ENCODE data around the gene LOXL4.

LOXL4 gene

GRCh38 chr10:98262571-98262970 lies 5.4 kb downstream of the LOXL4 start:
- DNase-seq, result no peak

- DNase-seq, result no peak
Observed at GRCh38 chr10:98261436-98262277, 6.3 kb downstream of the LOXL4 start.

GRCh38 chr10:98260752-98261151 lies 7.2 kb downstream of the LOXL4 start:
- DNase-seq, result no peak

GRCh38 chr10:98260350-98260749 lies 7.6 kb downstream of the LOXL4 start:
- DNase-seq, result no peak

- DNase-seq, result no peak
Observed at GRCh38 chr10:98259606-98260315, 8.2 kb downstream of the LOXL4 start.

GRCh38 chr10:98258683-98259454 lies 9.1 kb downstream of the LOXL4 start:
- no peak for DNase-seq

GRCh38 chr10:98257961-98258360 lies 10.0 kb downstream of the LOXL4 start:
- no peak for DNase-seq

- DNase-seq, result no peak
Observed at GRCh38 chr10:98257198-98257597, 10.8 kb downstream of the LOXL4 start.

- no peak for DNase-seq
Observed at GRCh38 chr10:98256692-98257091, 11.3 kb downstream of the LOXL4 start.

- DNase-seq, result no peak
Observed at GRCh38 chr10:98255146-98255877, 12.7 kb downstream of the LOXL4 start.

- no peak for DNase-seq
Observed at GRCh38 chr10:98254234-98254974, 13.6 kb downstream of the LOXL4 start.

- DNase-seq, result no peak
Observed at GRCh38 chr10:98253499-98253898, 14.5 kb downstream of the LOXL4 start.

- no peak for DNase-seq
Observed at GRCh38 chr10:98252464-98252863, 15.5 kb downstream of the LOXL4 start.

- no peak for DNase-seq
Observed at GRCh38 chr10:98251399-98251798, 16.6 kb downstream of the LOXL4 start.

- no peak for DNase-seq
Observed at GRCh38 chr10:98249134-98249533, 18.9 kb downstream of the LOXL4 start.

GRCh38 chr10:98248018-98248417 lies 20.0 kb downstream of the LOXL4 start:
- no peak for DNase-seq

- no peak for DNase-seq
Observed at GRCh38 chr10:98246911-98247805, 20.8 kb downstream of the LOXL4 start.

GRCh38 chr10:98244586-98244985 lies 23.4 kb downstream of the LOXL4 start:
- DNase-seq, result no peak

- no peak for DNase-seq
Observed at GRCh38 chr10:98244141-98244540, 23.9 kb downstream of the LOXL4 start.

GRCh38 chr10:98242823-98243222 lies 25.2 kb downstream of the LOXL4 start:
- no peak for DNase-seq

- DNase-seq, result no peak
Observed at GRCh38 chr10:98240524-98240923, 27.5 kb downstream of the LOXL4 start.

Data from DMS79 (cell line).